HEK293 (cell line): ENCODE data around the gene WDR1.

Experiments used
- CTCF ChIP-seq: fragments of 450-650 bp; formaldehyde crosslinking; IDR thresholded peaks from 2 replicates; pipeline ENCODE4 v1.5.1; 2016; ENCODE audit warnings: missing biosample characterization, missing genetic modification characterization
- KLF17 ChIP-seq: fragments of 450-650 bp; formaldehyde crosslinking; IDR thresholded peaks from 2 replicates; pipeline ENCODE4 v1.5.1; 2016; ENCODE audit warnings: missing biosample characterization, missing genetic modification characterization
- SCRT1 ChIP-seq: fragments of 450-650 bp; formaldehyde crosslinking; IDR thresholded peaks from 2 replicates; pipeline ENCODE4 v1.5.1; 2016; ENCODE audit warnings: missing biosample characterization, missing genetic modification characterization, borderline replicate concordance
- ZBTB1 ChIP-seq: fragments of 450-650 bp; formaldehyde crosslinking; IDR thresholded peaks from 2 replicates; pipeline ENCODE4 v1.5.1; 2016; ENCODE audit warnings: missing biosample characterization, missing genetic modification characterization
- ZFP3 ChIP-seq: fragments of 450-650 bp; formaldehyde crosslinking; IDR thresholded peaks from 2 replicates; pipeline ENCODE4 v1.5.1; 2016; ENCODE audit warnings: low read depth, missing biosample characterization, missing genetic modification characterization
- ZNF121 ChIP-seq: fragments of 450-650 bp; formaldehyde crosslinking; IDR thresholded peaks from 2 replicates; pipeline ENCODE4 v1.5.1; 2016; ENCODE audit warnings: missing biosample characterization, missing genetic modification characterization
- ZNF24 ChIP-seq: fragments of 450-650 bp; formaldehyde crosslinking; IDR thresholded peaks from 2 replicates; pipeline ENCODE4 v1.5.1; 2016; ENCODE audit warnings: missing biosample characterization, missing genetic modification characterization
- ZNF660 ChIP-seq: fragments of 450-650 bp; IDR thresholded peaks from 2 replicates; pipeline ENCODE4 v1.5.1; 2018; ENCODE audit warnings: missing biosample characterization, mild to moderate bottlenecking, missing genetic modification characterization
- ZSCAN30 ChIP-seq: fragments of 450-650 bp; IDR thresholded peaks from 2 replicates; pipeline ENCODE4 v1.5.1; 2018; ENCODE audit warnings: missing biosample characterization, mild to moderate bottlenecking, missing genetic modification characterization, moderate library complexity

GRCh38 chr4:10121568-10122208, 5.1 kb upstream of the WDR1 start:
- TF ChIP-seq ZFP3 (tag by site-specific recombination) (no peak), ZNF121 (tag by site-specific recombination) (no peak), ZNF660 (tag by site-specific recombination) (no peak), CTCF (tag by site-specific recombination) (no peak), SCRT1 (tag by site-specific recombination) (no peak), ZBTB1 (no peak), ZSCAN30 (tag by site-specific recombination) (no peak), KLF17 (tag by site-specific recombination) (no peak), ZNF24 (tag by site-specific recombination) (no peak)
